ENCODE results near the gene TLR3.

DNA sequence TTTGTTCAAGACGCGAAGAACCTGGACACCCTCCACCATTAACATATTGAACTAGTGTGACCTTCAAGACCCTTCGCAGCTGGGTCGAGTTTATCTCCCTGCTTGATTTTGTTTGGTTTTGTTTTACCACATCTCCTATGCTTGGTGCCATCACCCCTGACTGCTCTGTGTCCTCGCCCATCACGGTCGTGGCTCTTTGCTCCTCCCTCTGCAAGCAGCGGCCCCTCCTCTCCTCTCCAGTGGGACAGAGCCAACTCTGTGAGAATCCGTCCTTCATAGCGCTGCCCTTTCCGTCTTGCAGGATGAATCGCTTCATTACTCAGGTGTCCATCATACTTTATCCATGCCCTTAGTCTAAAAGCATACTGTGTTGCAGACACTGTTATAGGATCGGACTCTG, 26.4 kb downstream of the TLR3 start:
- TF ChIP-seq, protein P1, sequence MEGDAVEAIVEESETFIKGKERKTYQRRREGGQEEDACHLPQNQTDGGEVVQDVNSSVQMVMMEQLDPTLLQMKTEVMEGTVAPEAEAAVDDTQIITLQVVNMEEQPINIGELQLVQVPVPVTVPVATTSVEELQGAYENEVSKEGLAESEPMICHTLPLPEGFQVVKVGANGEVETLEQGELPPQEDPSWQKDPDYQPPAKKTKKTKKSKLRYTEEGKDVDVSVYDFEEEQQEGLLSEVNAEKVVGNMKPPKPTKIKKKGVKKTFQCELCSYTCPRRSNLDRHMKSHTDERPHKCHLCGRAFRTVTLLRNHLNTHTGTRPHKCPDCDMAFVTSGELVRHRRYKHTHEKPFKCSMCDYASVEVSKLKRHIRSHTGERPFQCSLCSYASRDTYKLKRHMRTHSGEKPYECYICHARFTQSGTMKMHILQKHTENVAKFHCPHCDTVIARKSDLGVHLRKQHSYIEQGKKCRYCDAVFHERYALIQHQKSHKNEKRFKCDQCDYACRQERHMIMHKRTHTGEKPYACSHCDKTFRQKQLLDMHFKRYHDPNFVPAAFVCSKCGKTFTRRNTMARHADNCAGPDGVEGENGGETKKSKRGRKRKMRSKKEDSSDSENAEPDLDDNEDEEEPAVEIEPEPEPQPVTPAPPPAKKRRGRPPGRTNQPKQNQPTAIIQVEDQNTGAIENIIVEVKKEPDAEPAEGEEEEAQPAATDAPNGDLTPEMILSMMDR (IDR thresholded peaks at IDR 0.05; ENCODE audit: borderline replicate concordance, extremely low read depth, low read length, poor library complexity, severe bottlenecking) = no peak
- no peak for TF ChIP-seq EZH2 (IDR thresholded peaks at IDR 0.05; ENCODE audit: borderline replicate concordance, low read depth, low read length, severe bottlenecking)

All from DND-41 (cell line).